Endodermal cell (in vitro differentiated cells): Measurements from ENCODE around the gene ARHGEF9. TPM values are rescaled to one million over a fixed set of nuclear protein-coding genes. Genes with fewer than 3 reads are reported as not detected.
"Not testable (repeated sequence)": the region's sequence is repeated elsewhere in the genome, so short reads cannot be mapped to it uniquely, and the experiment has no call there.

Experiments
- DNase-seq: peaks from one replicate; pipeline ENCODE4 v3.0.0-alpha.2; 2017
- H3K27ac ChIP-seq: 2 replicates; pipeline ENCODE4 v1.5.1; 2013; ENCODE audit warnings: mild to moderate bottlenecking, low read depth, low read length, moderate library complexity
- H3K27me3 ChIP-seq: 2 replicates; pipeline ENCODE4 v1.6.1; 2013; ENCODE audit warnings: mild to moderate bottlenecking, low read length, moderate library complexity; ENCODE audit not compliant: insufficient read depth, control insufficient read depth, poor library complexity, severe bottlenecking
- H3K36me3 ChIP-seq: 2 replicates; pipeline ENCODE4 v1.7.0; 2013; ENCODE audit warnings: mild to moderate bottlenecking, low read length, moderate library complexity; ENCODE audit not compliant: control insufficient read depth, insufficient read depth
- H3K4me1 ChIP-seq: one replicate; pipeline ENCODE4 v1.7.0; 2013; ENCODE audit warnings: low read length; ENCODE audit not compliant: control insufficient read depth, insufficient read depth
- H3K4me3 ChIP-seq: 2 replicates; pipeline ENCODE4 v1.5.1; 2013; ENCODE audit warnings: mild to moderate bottlenecking, low read length, moderate library complexity
- H3K9ac ChIP-seq: 2 replicates; pipeline ENCODE4 v1.6.1; 2013; ENCODE audit warnings: mild to moderate bottlenecking, low read length, moderate library complexity; ENCODE audit not compliant: poor library complexity, severe bottlenecking; ENCODE audit errors: extremely low read depth
- H3K9me3 ChIP-seq: 2 replicates; pipeline ENCODE4 v1.6.1; 2013; ENCODE audit warnings: mild to moderate bottlenecking, low read length, moderate library complexity; ENCODE audit not compliant: control insufficient read depth
- H3K27ac Mint-ChIP-seq: 2 replicates; pipeline ENCODE4 v1.8.0; 2020; ENCODE audit warnings: mixed read lengths
- H3K27me3 Mint-ChIP-seq: 2 replicates; pipeline ENCODE4 v1.8.0; 2021; ENCODE audit warnings: mild to moderate bottlenecking, mixed read lengths; ENCODE audit not compliant: insufficient read depth
- H3K36me3 Mint-ChIP-seq: 2 replicates; pipeline ENCODE4 v1.8.0; 2020; ENCODE audit warnings: low read depth, mixed read lengths
- H3K4me1 Mint-ChIP-seq: 2 replicates; pipeline ENCODE4 v1.8.0; 2020; ENCODE audit warnings: mixed read lengths
- H3K4me3 Mint-ChIP-seq: 2 replicates; pipeline ENCODE4 v1.8.0; 2020; ENCODE audit warnings: mild to moderate bottlenecking, moderate library complexity, mixed read lengths
- H3K9me3 Mint-ChIP-seq: 2 replicates; pipeline ENCODE4 v1.8.0; 2020; ENCODE audit warnings: mild to moderate bottlenecking, mixed read lengths
- CTCF ChIP-seq: fragments of 200-600 bp; sonication (generic); conservative IDR thresholded peaks from 2 replicates; pipeline ENCODE4 v1.5.0; 2021; ENCODE audit warnings: antibody characterized with exemption, mild to moderate bottlenecking
- WGBS, 2 experiments: methylation state at CpG; one replicate each; pipeline versions ENCODE4 v1.1.5 to v1.1.7; 2013; ENCODE audit warnings: missing lambda C conversion rate in 2 of 2, mixed read lengths in 1 of 2; ENCODE audit not compliant: insufficient coverage in 1 of 2, insufficient read length in 1 of 2; 5-methylcytosine and 5-hydroxymethylcytosine counted together
- long read RNA-seq, 4 experiments: library from polyadenylated mRNA in 2 of 4; library from RNA in 1 of 4; library from capped mRNA in 1 of 4; stranded (forward) in 3 of 4; unstranded in 1 of 4; transcript quantifications; one replicate each; pipeline ENCODE4 v2.0.0, GENCODE V29; 2020 to 2021; ENCODE audit warnings: inconsistent platforms in 1 of 4
- polyA plus RNA-seq, 2 experiments: library from polyadenylated mRNA; stranded (reverse); fragments of 50-300 nt; gene quantifications; one replicate each; pipeline ENCODE4 v1.2.3, GENCODE V29; 2013
- total RNA-seq, 2 donors: library from RNA; stranded (reverse); fragmentation: NEBNext Ultra II Directional in 1 of 2; extraction: Animal tissue kit (Norgen Biotek cat#: 25700) in 1 of 2; gene quantifications; 2 replicates in 1 of 2; 3 replicates in 1 of 2; pipeline ENCODE4 v1.2.1, GENCODE V29; 2021

ARHGEF9 gene
- 10 to 100 TPM; 12.2 to 16.8 TPM for total RNA-seq
- polyA plus RNA-seq (2013, experiment 1 of 2) = 37.5 TPM
- polyA plus RNA-seq (2013, experiment 2 of 2) = 37.1 TPM
- long read RNA-seq, experiment 1, partial matches to known transcripts = 0 of 2 reads
- long read RNA-seq, experiment 1, other reads (novel, unspliced or antisense) = 1 of 2 reads
- long read RNA-seq, experiment 2, full-length matches to known transcripts = 4 of 21 reads
- long read RNA-seq, experiment 2, partial matches to known transcripts = 10 of 21 reads
- long read RNA-seq, experiment 2, other reads (novel, unspliced or antisense) = 7 of 21 reads
- long read RNA-seq, experiment 3, full-length matches to known transcripts = 8 of 42 reads
- long read RNA-seq, experiment 3, partial matches to known transcripts = 9 of 42 reads
- long read RNA-seq, experiment 3, other reads (novel, unspliced or antisense) = 25 of 42 reads
- long read RNA-seq, experiment 4, partial matches to known transcripts = 2 of 8 reads
- long read RNA-seq, experiment 4, other reads (novel, unspliced or antisense) = 1 of 8 reads

GRCh38 chrX:63784902-63785707 is at the start of gene ARHGEF9:
ARHGEF9 (minus strand) TSS chrX:63785214; CDS start chrX:63785145, 69 bp downstream.
- peaks cover 45% of the 10 kb centered on the region for H3K9me3 Mint-ChIP-seq
- DNase-seq = peak; percentile 81
- peak within 1 kb of the TSS; percentile 80 for H3K27ac ChIP-seq
- peaks cover 56% of the 10 kb centered on the region for H3K27me3 ChIP-seq
- no peaks in the 10 kb centered on the region for H3K4me1 ChIP-seq
- no peak within 1 kb of the TSS for H3K9ac ChIP-seq
- H3K36me3 Mint-ChIP-seq = no peaks in the 10 kb centered on the region
- TF ChIP-seq CTCF = no peak
- H3K4me3 Mint-ChIP-seq = peak within 1 kb of the TSS; percentile 59
- WGBS, 2 experiments = 0 to 4% methylated on average over 2 to 22 of the region's 30 CpGs
- peak within 1 kb of the TSS; percentile 64 for H3K4me3 ChIP-seq
- H3K36me3 ChIP-seq = no peaks in the 10 kb centered on the region
- no peaks in the 10 kb centered on the region for H3K9me3 ChIP-seq
- H3K4me1 Mint-ChIP-seq = no peaks in the 10 kb centered on the region
- H3K27me3 Mint-ChIP-seq = peaks cover 38% of the 10 kb centered on the region
- H3K27ac Mint-ChIP-seq = no peak within 1 kb of the TSS

- H3K4me3 Mint-ChIP-seq, H3K4me3 ChIP-seq, H3K27ac Mint-ChIP-seq, H3K27me3 Mint-ChIP-seq, H3K9ac ChIP-seq, H3K36me3 Mint-ChIP-seq, DNase-seq, H3K27ac ChIP-seq, H3K4me1 ChIP-seq, H3K27me3 ChIP-seq, H3K36me3 ChIP-seq, H3K9me3 ChIP-seq, H3K4me1 Mint-ChIP-seq: not testable (repeated sequence)
- 94% methylated on average over 22 of the region's 23 CpGs; no CpG with 5 or more reads in 1 of the 2 experiments for WGBS, 2 experiments
- peaks cover 82% of the 10 kb centered on the region for H3K9me3 Mint-ChIP-seq
These were observed 40.4 kb upstream of the ARHGEF9 start for GRCh38 chrX:63825446-63825845.

GRCh38 chrX:63818156-63818555 is 33.1 kb upstream of the ARHGEF9 start:
- no peaks in the 10 kb centered on the region for H3K27me3 Mint-ChIP-seq
- H3K27ac Mint-ChIP-seq = no peak overlapping the region
- no peak overlapping the region for H3K9ac ChIP-seq
- no peak overlapping the region for H3K4me3 Mint-ChIP-seq
- H3K27me3 ChIP-seq = no peaks in the 10 kb centered on the region
- no peak for TF ChIP-seq CTCF
- H3K4me1 Mint-ChIP-seq = no peaks in the 10 kb centered on the region
- H3K4me3 ChIP-seq = no peak overlapping the region
- no peaks in the 10 kb centered on the region for H3K36me3 ChIP-seq
- H3K9me3 Mint-ChIP-seq = peaks cover 45% of the 10 kb centered on the region
- 94% methylated on average over 4 of the region's 4 CpGs; no CpG with 5 or more reads in 1 of the 2 experiments for WGBS, 2 experiments
- H3K27ac ChIP-seq = no peak overlapping the region
- H3K4me1 ChIP-seq = no peaks in the 10 kb centered on the region
- DNase-seq = no peak
- no peaks in the 10 kb centered on the region for H3K9me3 ChIP-seq
- H3K36me3 Mint-ChIP-seq = no peaks in the 10 kb centered on the region
